NCI-H1417 (cell line): ENCODE measurements around the gene CYGB.

ENCODE experiments used
- DNase-seq, 3 experiments: peaks; one replicate each; lab custom pipeline; 2025; lab: John Stamatoyannopoulos, UW

Gene CYGB

GRCh38 chr17:76500747-76501017 is 36.8 kb downstream of the CYGB start:
- no peak for DNase-seq

- DNase-seq: no peak
Measured at GRCh38 chr17:76500074-76500746, 37.3 kb downstream of the CYGB start.

- no peak for DNase-seq
Measured at GRCh38 chr17:76499267-76499667, 38.2 kb downstream of the CYGB start.

- DNase-seq: no peak
Measured at GRCh38 chr17:76498876-76499251, 38.6 kb downstream of the CYGB start.

- DNase-seq: peak; percentile 68 to 83 (median 69)
Measured at GRCh38 chr17:76497979-76498875, 39.3 kb downstream of the CYGB start.

GRCh38 chr17:76497699-76497978 is 39.9 kb downstream of the CYGB start:
- DNase-seq: no peak

GRCh38 chr17:76496464-76496863 is 41.0 kb downstream of the CYGB start:
- no peak for DNase-seq

GRCh38 chr17:76495663-76496400 is 41.7 kb downstream of the CYGB start:
- DNase-seq: peak in 1 of 3 experiments; percentile 13

GRCh38 chr17:76493505-76494167 is 43.9 kb downstream of the CYGB start:
- DNase-seq: no peak

- peak in 2 of 3 experiments; percentile 52 to 63 for DNase-seq
Measured at GRCh38 chr17:76492989-76493501, 44.5 kb downstream of the CYGB start.

- peak in 2 of 3 experiments; percentile 52 to 58 for DNase-seq
Measured at GRCh38 chr17:76492123-76492988, 45.2 kb downstream of the CYGB start.

GRCh38 chr17:76491271-76492122 is 46.0 kb downstream of the CYGB start:
- DNase-seq: no peak

GRCh38 chr17:76490112-76490710 is 47.3 kb downstream of the CYGB start:
- DNase-seq: no peak

GRCh38 chr17:76487451-76488192 is 49.9 kb downstream of the CYGB start:
- DNase-seq: no peak

GRCh38 chr17:76485569-76485968 is 51.9 kb downstream of the CYGB start:
- peak in 1 of 3 experiments; percentile 15 for DNase-seq

GRCh38 chr17:76484228-76484725 is 53.2 kb downstream of the CYGB start:
- no peak for DNase-seq

- DNase-seq: no peak
Measured at GRCh38 chr17:76481071-76481655, 56.3 kb downstream of the CYGB start.

GRCh38 chr17:76480632-76481031 is 56.9 kb downstream of the CYGB start:
- DNase-seq: peak in 1 of 3 experiments; percentile 12
